T-helper 9 cell (primary cell): ENCODE results near the gene RESP18.
"Not testable (repeated sequence)": the region's sequence is repeated elsewhere in the genome, so short reads cannot be mapped to it uniquely, and the experiment has no call there.

Source experiments
- DNase-seq: peaks from one replicate; pipeline ENCODE4 v3.0.0-alpha.2; 2020

The RESP18 gene

DNA sequence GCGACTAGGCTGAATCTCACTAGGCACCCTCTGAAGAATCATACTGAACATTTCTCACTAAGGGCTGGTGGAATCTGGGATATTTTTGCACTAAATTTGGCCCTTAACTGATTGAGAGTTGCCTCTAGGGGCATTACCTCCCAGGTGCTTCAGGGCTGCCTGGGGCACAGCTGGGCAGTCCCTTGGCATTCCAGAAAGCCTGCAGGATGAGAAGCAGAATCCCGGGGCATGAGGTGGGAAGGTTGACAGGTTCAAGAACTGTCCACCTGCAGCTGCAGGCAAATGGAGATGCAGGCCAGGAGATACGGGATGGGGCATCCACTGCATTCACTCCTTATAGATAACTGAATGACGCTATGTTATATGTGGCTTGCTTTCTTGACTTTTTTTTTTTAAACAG, 7.4 kb downstream of the RESP18 start:
- DNase-seq = no peak

DNA sequence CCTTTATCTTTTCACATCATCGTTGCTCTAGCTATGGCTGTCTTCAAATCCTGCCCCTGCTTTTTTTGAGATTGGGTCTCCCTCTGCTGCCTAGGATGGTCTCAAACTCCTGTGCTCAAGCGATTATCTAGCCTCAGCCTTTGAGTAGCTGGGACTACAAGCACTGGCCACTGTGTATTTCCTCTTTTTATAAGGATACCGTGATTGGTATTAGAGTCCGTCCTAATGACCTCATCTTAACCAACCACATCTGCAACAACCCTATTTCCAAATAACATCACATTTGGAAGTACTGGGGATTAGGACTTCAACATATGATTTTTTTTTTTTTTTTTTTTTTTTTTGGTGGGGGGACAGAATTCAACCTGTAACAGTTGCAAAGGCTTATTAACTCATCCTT, 9.1 kb downstream of the RESP18 start:
- no peak for DNase-seq

DNA sequence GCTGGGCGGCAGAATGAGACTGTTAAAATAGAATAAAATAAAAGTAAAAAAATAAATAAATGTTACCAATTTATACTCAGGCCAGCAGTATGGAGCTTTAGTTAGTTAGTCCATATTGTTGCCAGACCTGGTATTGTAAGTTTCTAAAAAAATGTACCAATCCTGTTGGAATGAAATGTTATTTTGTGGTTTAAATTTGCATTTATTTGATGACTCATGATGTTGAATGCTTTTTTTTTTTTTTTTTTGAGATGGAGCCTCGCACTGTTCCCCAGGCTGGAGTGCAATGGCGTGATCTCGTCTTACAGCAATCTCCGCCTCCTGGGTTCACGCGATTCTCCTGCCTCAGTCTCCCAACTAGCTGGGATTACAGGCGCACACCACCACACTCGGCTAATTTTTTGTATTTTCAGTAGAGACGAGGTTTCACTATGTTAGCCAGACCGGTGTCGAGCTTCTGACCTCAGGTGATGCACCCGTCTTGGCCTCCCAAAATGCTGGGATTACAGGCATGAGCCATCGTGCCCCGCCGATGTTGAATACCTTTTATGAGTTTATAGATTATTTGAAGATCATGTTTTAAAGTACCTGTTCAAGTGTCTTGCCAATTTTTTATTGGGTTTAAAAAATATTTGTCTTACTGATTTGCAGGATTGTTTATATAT, 17.6 kb downstream of the RESP18 start:
- no peak for DNase-seq

DNA sequence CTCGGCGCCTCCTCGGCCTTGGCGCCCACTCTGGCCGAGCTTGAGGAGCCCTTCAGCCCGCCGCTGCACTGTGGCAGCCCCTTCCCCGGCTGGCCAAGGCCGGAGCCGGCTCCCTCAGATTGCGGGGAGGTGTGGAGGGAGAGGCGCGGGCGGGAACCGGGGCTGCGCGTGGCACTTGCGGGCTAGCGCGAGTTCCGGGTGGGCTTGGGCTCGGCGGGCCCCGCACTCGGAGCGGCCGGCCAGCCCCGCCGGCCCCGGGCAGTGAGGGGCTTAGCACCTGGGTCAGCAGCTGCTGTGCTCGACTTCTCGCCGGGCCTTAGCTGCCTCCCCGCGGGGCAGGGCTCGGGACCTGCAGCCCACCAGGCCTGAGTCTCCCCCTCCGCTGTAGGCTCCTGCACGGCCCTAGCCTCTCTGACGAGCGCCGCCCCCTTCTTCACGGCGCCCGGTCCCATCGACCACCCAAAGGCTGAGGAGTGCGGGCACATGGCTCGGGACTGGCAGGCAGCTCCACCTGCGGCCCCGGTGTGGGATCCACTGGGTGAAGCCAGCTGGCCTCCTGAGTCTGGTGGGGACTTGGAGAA, 19.8 kb downstream of the RESP18 start:
- not testable (repeated sequence) for DNase-seq

DNA sequence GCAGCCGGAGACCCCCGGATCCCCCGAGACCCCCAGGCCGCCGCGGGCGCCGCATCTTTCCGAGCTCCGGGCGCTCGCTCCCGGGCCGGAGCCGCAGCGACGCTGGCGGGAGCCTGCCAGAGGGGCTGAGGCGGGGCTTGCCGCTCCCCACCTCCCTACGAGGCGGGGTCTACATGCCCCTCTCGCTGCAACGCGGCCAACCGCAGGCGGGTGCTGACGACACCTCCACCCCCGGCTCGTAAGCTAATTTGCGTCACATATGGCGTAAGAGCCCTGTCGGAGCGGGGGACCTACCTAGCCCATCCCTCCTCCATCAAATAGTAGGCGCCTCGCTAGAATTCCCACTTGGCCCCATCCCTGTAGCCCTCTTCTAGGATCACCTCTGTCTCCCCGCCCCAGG, 23.3 kb downstream of the RESP18 start, which contains the start of gene PTPRN:
Gene PTPRN, minus strand, starts transcription at position 124 of the 400 bp plus-strand sequence. Its CDS starts 69 bp downstream, at position 55.
- no peak for DNase-seq

DNA sequence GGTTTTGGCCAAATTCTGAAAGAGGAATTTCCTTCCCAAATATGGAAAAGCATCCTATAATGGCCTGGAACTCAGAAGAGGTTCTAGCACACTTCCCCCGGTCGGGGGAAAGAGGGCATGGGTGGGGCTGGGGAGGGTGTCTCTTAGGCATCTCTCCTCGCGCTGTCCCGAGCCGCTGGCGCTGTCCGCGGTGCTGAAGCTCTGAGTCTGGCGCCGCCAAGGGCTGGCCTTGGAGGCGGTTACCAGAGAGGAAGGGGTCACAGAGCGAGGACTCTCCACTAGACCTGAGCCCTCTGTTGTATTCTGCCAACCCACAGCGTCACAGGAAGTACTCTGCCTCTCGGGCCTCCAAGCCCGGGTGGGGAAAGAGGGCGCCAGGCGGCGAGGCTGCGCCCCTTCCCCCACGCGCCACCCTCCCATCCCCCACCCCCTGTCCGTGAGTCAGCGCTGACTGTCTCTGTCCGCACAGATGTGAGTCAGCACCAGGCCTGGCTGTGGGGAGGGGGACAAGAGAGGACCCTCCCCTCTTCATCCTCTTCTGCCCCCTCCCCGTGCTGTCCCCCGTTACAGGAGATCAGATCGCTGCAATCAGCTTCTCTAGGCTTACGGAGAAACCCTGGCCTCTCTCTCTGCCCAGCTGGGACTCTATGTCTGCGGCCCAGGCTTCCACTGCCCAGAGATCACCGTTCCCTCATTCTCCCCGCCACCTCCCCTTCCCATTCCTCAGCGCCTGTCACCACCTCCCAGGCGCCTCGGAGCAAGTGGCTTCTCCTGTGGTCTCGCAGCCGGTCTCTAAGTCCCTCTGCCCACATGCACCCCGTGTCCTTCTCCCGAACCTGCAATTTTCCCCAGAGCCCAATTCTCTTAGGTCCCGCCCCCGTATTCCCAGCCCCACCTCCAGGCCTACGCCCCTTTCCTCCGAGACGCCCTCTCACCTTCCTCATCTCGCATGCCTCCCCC, 24.1 kb downstream of the RESP18 start:
- DNase-seq = peak; percentile 62

DNA sequence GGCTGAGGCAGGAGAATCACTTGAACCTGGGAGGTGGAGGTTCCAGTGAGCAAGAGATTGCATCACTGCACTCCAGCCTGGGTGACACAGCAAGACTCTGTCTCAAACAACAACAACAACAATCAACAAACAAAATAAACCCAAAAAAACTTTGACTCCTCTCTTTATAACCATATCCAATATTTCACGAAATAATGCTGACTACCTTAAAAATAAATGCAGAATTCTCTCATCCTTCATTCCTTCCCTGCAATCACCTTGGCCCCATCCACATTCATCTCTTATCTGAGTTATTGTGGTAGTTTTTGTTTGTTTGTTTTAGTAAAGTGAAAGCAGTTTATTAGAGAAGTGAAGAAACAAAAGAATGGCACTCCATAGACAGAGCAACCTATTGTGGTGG, 26.5 kb downstream of the RESP18 start:
- no peak for DNase-seq

DNA sequence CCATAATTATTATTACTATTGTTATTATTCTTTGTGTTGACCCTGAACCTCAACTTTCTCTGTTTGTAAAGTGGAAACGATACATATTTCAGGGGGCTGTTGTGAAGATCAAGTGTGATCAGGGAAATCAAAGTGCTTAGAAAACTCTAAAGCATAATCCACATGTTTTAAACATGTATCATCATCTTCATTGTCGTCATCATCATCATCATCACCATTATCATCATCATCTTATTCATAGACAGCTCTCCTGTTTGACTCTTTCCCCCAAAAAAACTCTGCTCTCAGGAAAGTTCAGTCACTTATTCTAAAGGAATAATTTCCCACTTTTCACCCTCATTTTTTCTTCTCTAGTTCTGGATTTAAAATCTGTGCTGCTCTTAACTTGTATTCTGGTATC, 28.3 kb downstream of the RESP18 start:
- no peak for DNase-seq

DNA sequence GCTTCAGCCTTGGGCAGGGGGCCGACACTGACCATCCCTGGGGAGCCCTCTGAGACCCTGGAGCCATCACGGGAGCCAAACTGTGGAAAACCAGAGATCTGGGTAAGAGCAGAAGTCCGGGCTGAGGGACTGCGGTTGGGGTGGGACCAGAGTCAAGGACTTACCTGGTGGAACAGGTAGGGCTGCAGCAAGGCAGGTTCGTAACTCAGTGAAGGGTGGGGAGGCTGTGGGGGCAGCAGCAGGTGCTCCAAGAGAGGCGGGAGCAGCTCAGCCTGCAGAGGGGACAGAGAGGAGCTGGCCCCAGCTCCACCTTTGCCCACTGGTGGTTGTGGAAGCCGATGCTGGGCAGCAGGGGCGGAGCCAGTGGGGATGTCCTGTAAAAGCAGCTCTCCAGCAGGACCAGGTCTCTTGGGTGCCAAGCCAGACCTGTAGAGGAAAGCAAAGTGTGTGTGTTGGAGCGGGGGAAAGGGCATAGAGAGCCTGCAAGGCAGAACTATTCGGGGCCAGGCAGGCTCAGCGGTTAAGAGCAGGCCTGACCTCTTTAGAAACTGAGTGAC, 30.1 kb downstream of the RESP18 start:
- DNase-seq = no peak

DNA sequence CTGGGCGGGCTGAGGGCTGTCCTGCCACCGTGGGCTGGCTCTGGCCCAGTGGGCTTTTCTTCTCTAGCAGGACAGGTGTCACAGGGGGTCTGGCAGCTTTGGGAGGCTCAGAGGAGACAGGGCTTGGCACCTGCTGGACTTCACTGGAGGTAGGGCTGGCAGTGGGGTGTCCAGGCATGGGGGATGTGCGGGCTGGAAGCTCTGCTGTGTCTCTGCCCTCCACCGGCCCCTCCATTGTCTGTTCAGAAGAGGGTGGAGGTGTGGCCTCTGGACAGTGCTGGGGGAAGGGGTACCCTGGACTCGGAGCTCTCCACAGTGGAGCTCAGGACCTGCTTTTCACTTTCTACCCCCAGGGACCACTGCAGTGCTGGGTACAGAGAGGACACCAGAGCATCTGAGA, 32.5 kb downstream of the RESP18 start:
- no peak for DNase-seq

DNA sequence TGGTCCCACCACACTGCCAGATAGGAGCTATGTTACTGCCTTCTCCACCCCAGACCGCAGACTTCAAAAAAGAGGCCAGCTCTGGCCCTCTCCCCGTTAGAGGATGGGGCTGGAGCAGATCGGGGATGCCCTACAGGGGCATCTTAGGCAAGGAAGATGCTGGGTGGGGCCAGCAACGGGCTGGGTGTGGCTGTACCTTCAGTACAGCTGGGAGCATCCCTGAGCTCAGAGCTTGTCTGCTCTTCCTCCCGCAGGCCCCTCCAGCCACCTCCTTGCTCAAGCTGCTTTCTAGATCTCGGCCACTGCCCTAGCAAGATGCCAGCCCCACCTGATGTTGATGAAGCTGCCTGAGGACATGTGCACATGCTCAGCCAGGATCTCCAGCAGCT, 33.2 kb downstream of the RESP18 start:
- DNase-seq = no peak

DNA sequence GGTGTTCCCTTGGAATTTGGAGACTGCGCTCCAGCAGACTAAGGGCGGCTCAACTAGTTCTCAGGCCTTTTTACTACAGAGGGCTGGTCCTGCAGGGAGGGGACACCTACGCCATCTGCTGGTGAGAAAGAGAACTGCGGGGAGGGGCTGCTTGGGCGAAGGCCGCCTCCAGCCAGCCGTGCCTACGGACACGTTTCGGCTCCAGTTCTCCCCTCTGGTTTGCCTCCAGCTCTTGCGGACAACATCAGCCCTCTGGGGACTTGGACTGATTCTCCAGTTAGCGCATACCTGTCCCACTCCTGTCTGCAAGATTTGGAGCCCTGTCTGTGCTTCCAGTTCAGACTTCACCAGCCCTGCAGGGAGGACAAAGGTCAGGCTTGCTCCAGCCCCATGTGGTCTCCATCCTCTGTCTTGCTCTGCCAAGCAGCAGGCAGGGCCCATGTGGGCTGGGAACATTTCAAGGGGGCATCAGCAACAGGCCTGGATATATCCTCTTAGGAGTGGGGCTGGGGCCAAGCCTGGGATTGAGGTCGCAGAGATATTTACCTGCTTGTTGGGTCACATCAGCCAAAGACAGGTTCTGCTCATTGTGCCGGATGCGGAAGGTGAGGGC, 33.7 kb downstream of the RESP18 start:
- DNase-seq = peak; percentile 91

DNA sequence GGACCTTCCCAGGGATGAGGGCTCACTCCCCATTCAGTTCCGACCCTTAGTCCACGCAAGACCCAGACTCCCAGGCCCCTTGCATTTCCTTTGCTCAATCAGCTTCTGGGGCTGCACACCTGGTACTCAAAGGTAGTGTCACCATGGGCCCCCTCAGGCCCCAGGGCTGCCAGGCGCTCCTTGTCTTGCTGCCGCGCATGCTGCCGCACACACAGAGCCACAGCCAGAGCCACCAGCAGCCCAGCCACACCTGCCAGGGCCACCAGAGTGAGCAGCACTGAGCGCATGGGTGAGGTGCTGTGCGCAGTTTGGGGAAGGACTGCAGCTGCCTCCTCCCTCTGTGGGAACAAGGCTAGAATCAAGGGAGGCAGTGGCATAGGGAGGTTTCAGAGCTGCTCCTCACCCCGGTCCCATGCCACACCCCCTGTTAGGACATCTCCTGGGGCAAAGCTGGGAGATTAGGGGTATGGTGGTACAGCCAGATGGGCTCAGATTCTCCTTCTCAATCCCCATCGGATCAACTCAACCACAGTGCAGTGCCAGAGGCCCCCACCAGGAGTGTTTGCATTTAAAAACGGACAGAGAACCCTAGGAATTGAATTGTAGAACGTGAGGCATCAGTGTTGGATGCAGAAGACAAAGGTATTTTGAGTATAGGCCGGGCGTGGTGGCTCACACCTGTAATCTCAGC, 34.6 kb downstream of the RESP18 start:
- no peak for DNase-seq

DNA sequence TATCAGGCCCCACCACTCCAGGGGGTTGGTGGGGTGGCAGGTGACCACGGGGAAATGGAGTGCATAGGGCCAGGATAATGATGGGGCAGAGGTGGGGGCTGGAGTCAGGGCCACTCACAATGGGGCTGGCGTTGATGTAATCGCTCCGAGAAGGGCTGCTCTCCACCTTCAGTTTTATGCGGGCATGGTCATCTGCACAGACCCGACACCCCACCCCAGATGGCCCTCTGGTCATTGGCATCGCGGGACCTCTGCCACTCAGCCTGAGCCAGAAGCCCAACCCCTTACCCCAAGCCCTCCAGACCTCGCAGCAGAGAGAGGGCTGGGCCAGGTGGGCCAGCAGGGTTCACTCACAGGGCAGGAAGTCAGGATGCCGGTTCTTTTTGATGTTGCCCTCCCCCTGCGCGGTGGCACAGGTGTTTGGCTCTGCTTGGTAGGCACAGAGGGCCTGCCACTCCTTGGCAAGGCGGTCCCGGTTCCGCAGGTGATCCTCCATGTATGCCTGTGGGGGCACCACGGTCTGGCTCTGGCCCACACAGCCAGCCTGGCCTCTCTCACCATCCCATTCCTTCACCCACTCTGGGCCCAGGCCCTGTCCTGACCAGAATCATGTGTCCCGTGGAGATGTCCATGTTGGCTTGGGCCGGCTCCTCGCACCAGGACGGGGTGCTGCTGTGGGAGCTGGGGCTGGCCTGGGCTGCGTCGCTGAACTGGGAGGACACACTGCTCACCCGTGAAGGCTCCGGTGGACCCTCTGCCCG, 35.7 kb downstream of the RESP18 start:
- DNase-seq = no peak

DNA sequence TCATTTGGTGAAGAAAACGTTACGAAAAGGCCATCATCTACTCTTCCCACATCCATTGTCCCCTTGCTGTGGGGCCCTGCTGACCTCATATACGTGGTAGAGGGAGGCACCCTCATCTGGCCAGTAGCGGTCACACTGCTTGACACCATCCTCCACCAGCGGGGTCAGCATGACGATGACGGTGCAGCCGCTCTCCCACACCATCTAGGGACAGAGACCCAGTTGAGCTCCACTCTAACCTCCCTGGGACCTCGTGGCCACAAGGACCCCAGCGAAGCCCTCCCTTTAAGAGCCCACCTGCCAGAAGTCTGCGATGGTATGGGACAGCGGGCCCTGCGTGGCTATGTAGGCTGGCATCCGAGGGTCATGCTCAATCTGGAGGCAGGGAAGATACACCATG, 36.4 kb downstream of the RESP18 start:
- DNase-seq = no peak

DNA sequence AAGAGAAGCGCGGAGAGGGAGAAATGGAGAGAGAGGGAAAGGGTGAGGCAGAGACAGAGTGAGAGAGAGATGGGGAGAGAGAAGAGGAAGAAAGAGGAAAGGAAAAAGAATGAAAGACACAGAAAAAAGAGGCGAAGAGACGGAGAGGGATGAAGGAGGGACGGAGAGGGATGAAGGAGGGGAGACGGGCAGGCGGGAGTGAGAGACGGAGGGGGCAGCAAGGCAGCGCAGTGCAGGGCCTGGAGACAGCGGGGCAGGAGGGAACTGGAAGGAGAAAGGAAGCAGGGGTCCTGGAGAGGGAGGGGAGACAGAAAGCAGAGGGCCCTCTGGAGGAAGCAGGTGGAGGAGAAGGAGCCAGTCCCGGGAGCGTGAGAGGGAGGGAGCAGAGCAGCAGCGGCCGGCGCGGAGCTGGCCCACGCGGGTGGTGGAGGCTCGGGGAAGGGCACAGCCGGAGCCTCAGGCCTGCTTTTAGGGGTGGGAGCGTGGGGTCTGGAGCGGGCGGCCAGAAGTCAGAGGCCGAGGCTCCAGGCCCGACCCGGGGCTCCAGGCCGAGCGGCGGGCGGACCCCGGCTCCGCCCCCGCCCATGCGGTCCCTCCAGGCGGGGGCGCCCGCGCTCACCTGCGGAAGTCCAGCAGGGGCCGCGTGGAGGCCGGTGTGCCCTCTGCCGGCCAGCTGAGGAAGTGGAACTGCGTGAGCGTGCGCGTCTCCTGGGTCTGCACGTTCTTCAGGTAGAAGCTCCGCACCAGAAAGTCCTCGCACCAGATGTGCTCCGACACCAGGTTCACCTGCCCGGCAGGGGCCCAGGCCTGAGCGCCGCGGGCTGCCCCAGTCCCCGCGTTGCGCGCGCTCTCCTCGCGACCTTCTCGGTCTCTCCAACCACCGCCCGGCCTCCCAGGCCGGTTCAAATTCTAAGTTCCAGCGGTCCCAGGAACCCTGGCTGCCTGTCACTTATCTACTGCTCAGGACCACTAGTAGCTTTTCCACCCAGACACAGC, 37.9 kb downstream of the RESP18 start:
- peak; percentile 87 for DNase-seq

DNA sequence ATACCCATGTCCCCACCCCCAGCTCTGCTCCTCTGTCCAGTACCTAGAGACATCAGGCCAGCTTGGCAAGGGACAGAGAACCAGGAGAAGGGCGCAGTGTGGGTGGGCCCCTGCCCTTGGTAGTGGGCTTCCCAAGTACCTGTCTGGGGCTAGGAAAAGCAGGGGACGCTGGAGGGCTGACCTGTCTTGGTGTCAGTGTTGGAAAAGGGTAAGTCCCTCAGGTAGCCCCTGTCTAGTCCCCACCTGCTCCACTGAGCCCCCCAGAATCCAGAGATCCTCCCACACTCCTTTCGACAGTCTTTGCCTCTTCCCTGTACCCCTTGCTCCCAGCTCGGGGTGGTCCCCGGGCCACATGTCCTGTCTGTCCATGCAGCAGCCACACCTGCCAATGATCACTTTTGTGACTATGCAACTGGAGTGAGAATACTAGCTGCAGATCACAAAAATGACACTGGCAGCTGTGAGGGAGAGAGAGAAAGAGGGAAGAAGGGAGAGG, 38.8 kb downstream of the RESP18 start:
- DNase-seq = no peak

DNA sequence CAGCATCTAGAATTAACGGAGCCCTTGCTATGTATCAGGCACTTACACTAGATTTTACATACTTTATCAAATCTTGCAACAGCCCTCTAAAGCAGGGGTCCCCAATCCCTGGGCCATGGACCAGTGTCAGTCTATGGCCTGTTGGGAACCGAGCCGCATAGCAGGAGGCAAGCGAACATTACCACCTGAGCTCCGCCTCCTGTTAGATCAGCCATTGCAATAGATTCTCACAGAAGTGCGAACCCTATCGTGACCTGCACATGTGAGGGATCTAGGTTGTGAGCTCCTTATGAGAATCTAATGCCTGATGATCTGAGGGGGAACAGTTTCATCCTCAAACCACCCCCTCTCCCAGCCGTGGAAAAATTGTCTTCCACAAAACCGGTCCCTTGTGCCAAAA, 39.9 kb downstream of the RESP18 start:
- DNase-seq = no peak

DNA sequence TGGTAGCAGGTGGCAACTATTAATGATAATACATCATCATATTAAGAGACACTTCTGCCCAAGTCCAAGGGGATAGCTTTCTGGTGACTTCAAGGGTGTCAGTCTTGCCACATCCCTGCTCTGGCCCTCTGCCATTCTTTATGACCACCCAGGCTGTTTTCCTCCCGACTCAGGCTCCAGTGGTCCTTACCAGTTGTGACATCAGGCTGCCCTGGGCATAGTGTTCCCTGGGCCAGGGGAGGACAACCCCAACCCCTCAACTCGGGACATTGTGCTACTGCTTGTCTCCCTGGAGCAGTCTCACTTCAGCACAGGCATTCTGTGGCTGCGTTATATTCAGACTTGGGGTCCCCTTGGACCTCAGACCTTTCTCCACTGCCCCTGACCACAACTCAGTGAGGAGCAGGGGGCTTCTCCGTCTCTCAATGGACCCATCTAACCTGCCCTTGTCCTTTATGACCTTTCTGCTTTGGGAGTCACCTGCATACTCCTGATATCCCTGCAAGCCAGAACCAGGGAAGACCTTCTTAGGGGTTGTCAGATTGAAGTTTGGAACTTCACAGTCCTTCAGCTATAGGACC, 40.5 kb downstream of the RESP18 start:
- DNase-seq = no peak

DNA sequence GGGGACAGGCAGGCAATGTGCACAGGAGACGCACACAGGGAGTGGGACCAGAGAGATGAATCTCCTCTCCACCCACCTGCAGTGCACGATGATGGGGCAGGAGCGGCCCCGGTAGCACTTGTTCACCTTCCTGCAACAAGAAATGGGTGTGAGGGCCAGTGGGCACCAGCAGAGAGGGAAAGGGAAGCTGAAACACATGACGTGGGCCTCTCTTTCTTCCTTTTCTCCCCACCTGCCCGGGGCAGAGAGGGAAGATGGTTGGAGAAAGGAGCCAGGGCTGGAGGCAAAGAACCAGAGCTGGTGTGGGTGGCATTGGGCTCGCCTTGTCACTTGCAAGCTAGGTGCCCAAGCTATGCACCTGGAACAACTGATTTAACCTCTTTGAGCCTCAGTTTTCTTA, 41.1 kb downstream of the RESP18 start:
- DNase-seq = no peak
